NCI-H2171 treated with DMSO at 0.1 percent for 48 hours (cell line): ENCODE measurements around the gene GPATCH2.

Source experiments
- DNase-seq: peaks from one replicate; lab custom pipeline; 2025; lab: John Stamatoyannopoulos, UW

The GPATCH2 gene

GRCh38 chr1:217577336-217577735, 53.6 kb downstream of the GPATCH2 start:
- no peak for DNase-seq

- DNase-seq: no peak
Measured at GRCh38 chr1:217574265-217574949, 56.5 kb downstream of the GPATCH2 start.

- no peak for DNase-seq
Measured at GRCh38 chr1:217569021-217569420, 61.9 kb downstream of the GPATCH2 start.

- no peak for DNase-seq
Measured at GRCh38 chr1:217568200-217568599, 62.7 kb downstream of the GPATCH2 start.

GRCh38 chr1:217564833-217565232, 66.1 kb downstream of the GPATCH2 start:
- DNase-seq: no peak

GRCh38 chr1:217564207-217564606, 66.7 kb downstream of the GPATCH2 start:
- no peak for DNase-seq

- no peak for DNase-seq
Measured at GRCh38 chr1:217563179-217563578, 67.7 kb downstream of the GPATCH2 start.

GRCh38 chr1:217562229-217562878, 68.5 kb downstream of the GPATCH2 start:
- peak; percentile 29 for DNase-seq

- DNase-seq: no peak
Measured at GRCh38 chr1:217561446-217561845, 69.4 kb downstream of the GPATCH2 start.

GRCh38 chr1:217554849-217555248, 76.0 kb downstream of the GPATCH2 start:
- peak; percentile 83 for DNase-seq

GRCh38 chr1:217553949-217554509, 76.9 kb downstream of the GPATCH2 start:
- peak; percentile 66 for DNase-seq

GRCh38 chr1:217552339-217552951, 78.4 kb downstream of the GPATCH2 start:
- DNase-seq: peak; percentile 10

GRCh38 chr1:217542837-217543236, 88.1 kb downstream of the GPATCH2 start:
- DNase-seq: peak; percentile 63

- no peak for DNase-seq
Measured at GRCh38 chr1:217542136-217542777, 88.6 kb downstream of the GPATCH2 start.

- DNase-seq: no peak
Measured at GRCh38 chr1:217540321-217540720, 90.6 kb downstream of the GPATCH2 start.

GRCh38 chr1:217539510-217539909, 91.4 kb downstream of the GPATCH2 start:
- no peak for DNase-seq

GRCh38 chr1:217535601-217536377, 95.1 kb downstream of the GPATCH2 start:
- DNase-seq: no peak

- DNase-seq: peak; percentile 38
Measured at GRCh38 chr1:217534566-217534965, 96.3 kb downstream of the GPATCH2 start.

GRCh38 chr1:217528271-217528670, 102.6 kb downstream of the GPATCH2 start:
- DNase-seq: no peak

GRCh38 chr1:217527151-217527550, 103.7 kb downstream of the GPATCH2 start:
- DNase-seq: no peak

GRCh38 chr1:217526636-217527035, 104.3 kb downstream of the GPATCH2 start:
- DNase-seq: peak; percentile 83
